Stimulated activated CD4-positive, alpha-beta T cell treated with anti-CD3 and anti-CD28 coated beads, TNF-alpha, amount 100 ng/mL, for 1 hour (primary cell): ENCODE data around the gene SYCE3.
"Not testable (repeated sequence)": the region's sequence is repeated elsewhere in the genome, so short reads cannot be mapped to it uniquely, and the experiment has no call there.

Experiments used
- DNase-seq, 3 donors: peaks; one replicate each; pipeline ENCODE4 v3.0.0-alpha.2; 2020; ENCODE audit warnings: low read depth in 3 of 3, low spot score in 1 of 3

Gene SYCE3

GRCh38 chr22:50562523-50563412 is at the start of gene SYCE3:
SYCE3 (minus strand) TSS chr22:50562919; CDS start chr22:50556405, 6,514 bp downstream.
- DNase-seq, result peak; percentile 93 to 97 (median 94)

- no peak for DNase-seq
These were observed 49.4 kb upstream of the SYCE3 start for GRCh38 chr22:50612168-50612527.

- no peak for DNase-seq
These were observed 48.8 kb upstream of the SYCE3 start for GRCh38 chr22:50611341-50612060.

- no peak for DNase-seq
These were observed 47.9 kb upstream of the SYCE3 start for GRCh38 chr22:50610581-50610980.

GRCh38 chr22:50610041-50610451 is 47.3 kb upstream of the SYCE3 start:
- no peak for DNase-seq

- DNase-seq, result no peak
These were observed 46.9 kb upstream of the SYCE3 start for GRCh38 chr22:50609599-50609998.

GRCh38 chr22:50608996-50609395 is 46.3 kb upstream of the SYCE3 start:
- DNase-seq, result no peak

- DNase-seq, result not testable (repeated sequence)
These were observed 45.5 kb upstream of the SYCE3 start for GRCh38 chr22:50608058-50608840.

GRCh38 chr22:50607659-50608020 is 44.9 kb upstream of the SYCE3 start:
- DNase-seq, result no peak

GRCh38 chr22:50606946-50607658 is 44.4 kb upstream of the SYCE3 start:
- no peak for DNase-seq

GRCh38 chr22:50606165-50606945 is 43.6 kb upstream of the SYCE3 start:
- DNase-seq, result no peak

GRCh38 chr22:50605613-50606074 is 42.9 kb upstream of the SYCE3 start:
- no peak for DNase-seq

- DNase-seq, result no peak
These were observed 42.4 kb upstream of the SYCE3 start for GRCh38 chr22:50605002-50605612.

- no peak for DNase-seq
These were observed 41.7 kb upstream of the SYCE3 start for GRCh38 chr22:50604256-50605001.

- no peak for DNase-seq
These were observed 41.0 kb upstream of the SYCE3 start for GRCh38 chr22:50603511-50604255.

- no peak for DNase-seq
These were observed 39.6 kb upstream of the SYCE3 start for GRCh38 chr22:50602338-50602700.

- DNase-seq, result no peak
These were observed 39.1 kb upstream of the SYCE3 start for GRCh38 chr22:50601669-50602337.
